ENCODE data around the gene MGMT. TPM values are rescaled to one million over a fixed set of nuclear protein-coding genes. Genes with fewer than 3 reads are reported as not detected.

Gene MGMT
- total and polyA plus RNA-seq, 2 experiments from 2014 or later: 19.3 to 21.9 TPM

GRCh38 chr10:129658376-129659072 lies 191.5 kb downstream of the MGMT start:
- Mint-ChIP-seq H3K9me3 (peaks cover 2% of the 10 kb centered on the region; the same call in 1 of the 3 replicates), H3K4me3 (no peak overlapping the region), H3K36me3 (ENCODE audit: low read depth) (no peaks in the 10 kb centered on the region), H3K4me1 (peaks cover 41% of the 10 kb centered on the region), H3K27ac (no peak overlapping the region), H3K27me3 (ENCODE audit: insufficient read depth, low read depth, poor library complexity) (peaks cover 8% of the 10 kb centered on the region)
- DNase-seq (ENCODE audit: low spot score): peak; percentile 81
- H3K4me2 ChIP-seq: no peak overlapping the region
- H3K4me1 ChIP-seq (ENCODE audit: insufficient read depth): peaks cover 10% of the 10 kb centered on the region
- no peaks in the 10 kb centered on the region for H3K9me2 ChIP-seq (ENCODE audit: insufficient read depth)
- no peak overlapping the region for H3K4me3 ChIP-seq
- no peaks in the 10 kb centered on the region for H3K36me3 ChIP-seq (ENCODE audit: insufficient read depth)
- no peaks in the 10 kb centered on the region for H3F3A ChIP-seq (replicated peaks; ENCODE audit: low read depth)
- no peak overlapping the region for H2AFZ ChIP-seq
- no peak overlapping the region for H3K27ac ChIP-seq (ENCODE audit: low read depth)
- ATAC-seq: peak; percentile 83
- TF ChIP-seq, protein P1, sequence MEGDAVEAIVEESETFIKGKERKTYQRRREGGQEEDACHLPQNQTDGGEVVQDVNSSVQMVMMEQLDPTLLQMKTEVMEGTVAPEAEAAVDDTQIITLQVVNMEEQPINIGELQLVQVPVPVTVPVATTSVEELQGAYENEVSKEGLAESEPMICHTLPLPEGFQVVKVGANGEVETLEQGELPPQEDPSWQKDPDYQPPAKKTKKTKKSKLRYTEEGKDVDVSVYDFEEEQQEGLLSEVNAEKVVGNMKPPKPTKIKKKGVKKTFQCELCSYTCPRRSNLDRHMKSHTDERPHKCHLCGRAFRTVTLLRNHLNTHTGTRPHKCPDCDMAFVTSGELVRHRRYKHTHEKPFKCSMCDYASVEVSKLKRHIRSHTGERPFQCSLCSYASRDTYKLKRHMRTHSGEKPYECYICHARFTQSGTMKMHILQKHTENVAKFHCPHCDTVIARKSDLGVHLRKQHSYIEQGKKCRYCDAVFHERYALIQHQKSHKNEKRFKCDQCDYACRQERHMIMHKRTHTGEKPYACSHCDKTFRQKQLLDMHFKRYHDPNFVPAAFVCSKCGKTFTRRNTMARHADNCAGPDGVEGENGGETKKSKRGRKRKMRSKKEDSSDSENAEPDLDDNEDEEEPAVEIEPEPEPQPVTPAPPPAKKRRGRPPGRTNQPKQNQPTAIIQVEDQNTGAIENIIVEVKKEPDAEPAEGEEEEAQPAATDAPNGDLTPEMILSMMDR (conservative IDR thresholded peaks at IDR 0.05; ENCODE audit: low read depth in 2 of 2): peak; percentile 80 to 86
- no peak for TF ChIP-seq EZH2 (IDR thresholded peaks at IDR 0.05; ENCODE audit: low read depth, unreplicated experiment)
- no peak for TF ChIP-seq EZH2phosphoT487 (IDR thresholded peaks at IDR 0.05; ENCODE audit: unreplicated experiment)
- H3K27me3 ChIP-seq (ENCODE audit: insufficient read depth): no peaks in the 10 kb centered on the region
- H3K79me2 ChIP-seq (replicated peaks; ENCODE audit: insufficient read depth): no peaks in the 10 kb centered on the region
- no peaks in the 10 kb centered on the region for H4K20me1 ChIP-seq (replicated peaks; ENCODE audit: insufficient read depth)

DNA sequence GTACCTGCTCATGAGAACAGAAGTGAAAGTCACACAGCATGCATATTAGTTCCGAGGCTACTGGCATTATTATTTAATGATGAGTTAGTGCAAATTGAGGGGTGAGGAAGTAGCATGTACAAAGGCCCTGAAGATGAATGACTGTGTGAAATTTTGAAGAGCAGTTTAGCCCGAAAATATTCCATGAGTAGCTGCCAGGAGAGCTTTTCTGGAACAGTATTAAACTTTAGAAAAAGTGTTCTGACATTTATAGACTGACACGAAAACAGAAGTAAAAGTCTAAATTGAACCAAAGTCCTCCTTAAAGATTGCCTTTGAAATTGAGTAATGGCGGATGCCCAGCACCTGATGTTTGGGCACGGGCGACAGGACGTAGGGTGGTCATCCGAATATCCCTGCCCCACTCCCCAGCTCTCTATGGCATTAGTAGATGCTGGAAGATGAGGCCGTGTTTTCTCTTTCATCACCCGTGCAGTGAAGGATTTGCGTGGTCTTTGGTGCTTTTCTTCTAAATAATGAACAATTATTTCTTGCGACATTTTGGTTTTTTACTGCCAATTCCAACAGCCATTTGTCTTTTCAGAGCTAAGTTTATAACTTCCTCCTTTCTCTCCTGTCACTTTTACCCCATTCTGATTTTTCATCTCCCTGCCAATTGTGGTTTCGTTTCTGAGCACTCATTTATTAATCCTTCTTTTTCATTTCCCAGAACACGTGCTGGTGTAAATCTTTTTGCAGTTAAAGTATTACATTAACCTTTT lies 192.6 kb downstream of the MGMT start:
- H3K79me2 ChIP-seq (replicated peaks; ENCODE audit: insufficient read depth): no peaks in the 10 kb centered on the region
- TF ChIP-seq REST (IDR thresholded peaks at IDR 0.05; ENCODE audit: unreplicated experiment) (no peak), ZNF114 (CRISPR knock-in tag; IDR thresholded peaks at IDR 0.05) (no peak), CREB1 (CRISPR knock-in tag; IDR thresholded peaks at IDR 0.05; ENCODE audit: low read depth) (no peak), POLR2AphosphoS5 (IDR thresholded peaks at IDR 0.05; ENCODE audit: low read depth) (no peak), JUNB (IDR thresholded peaks at IDR 0.05; ENCODE audit: unreplicated experiment) (no peak), STAT1 (IDR thresholded peaks at IDR 0.05; ENCODE audit: unreplicated experiment) (no peak), EZH2phosphoT487 (IDR thresholded peaks at IDR 0.05; ENCODE audit: unreplicated experiment) (no peak)
- TF ChIP-seq, protein P2, sequence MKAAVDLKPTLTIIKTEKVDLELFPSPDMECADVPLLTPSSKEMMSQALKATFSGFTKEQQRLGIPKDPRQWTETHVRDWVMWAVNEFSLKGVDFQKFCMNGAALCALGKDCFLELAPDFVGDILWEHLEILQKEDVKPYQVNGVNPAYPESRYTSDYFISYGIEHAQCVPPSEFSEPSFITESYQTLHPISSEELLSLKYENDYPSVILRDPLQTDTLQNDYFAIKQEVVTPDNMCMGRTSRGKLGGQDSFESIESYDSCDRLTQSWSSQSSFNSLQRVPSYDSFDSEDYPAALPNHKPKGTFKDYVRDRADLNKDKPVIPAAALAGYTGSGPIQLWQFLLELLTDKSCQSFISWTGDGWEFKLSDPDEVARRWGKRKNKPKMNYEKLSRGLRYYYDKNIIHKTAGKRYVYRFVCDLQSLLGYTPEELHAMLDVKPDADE (IDR thresholded peaks at IDR 0.05): no peak
- TF ChIP-seq, protein P1 (conservative IDR thresholded peaks at IDR 0.05; ENCODE audit: low read depth in 2 of 2): no peak
- no peaks in the 10 kb centered on the region for H3K36me3 ChIP-seq (ENCODE audit: insufficient read depth)
- DNase-seq (ENCODE audit: low spot score): no peak
- Mint-ChIP-seq H3K9me3 (peaks cover 6% of the 10 kb centered on the region), H3K36me3 (ENCODE audit: low read depth) (peaks cover 4% of the 10 kb centered on the region; the same call in 1 of the 3 replicates), H3K4me1 (peaks cover 41% of the 10 kb centered on the region), H3K27me3 (ENCODE audit: insufficient read depth, low read depth, poor library complexity) (peaks cover 4% of the 10 kb centered on the region), H3K27ac (no peak overlapping the region), H3K4me3 (no peak overlapping the region)
- H3K27me3 ChIP-seq (ENCODE audit: insufficient read depth): no peaks in the 10 kb centered on the region
- no peak overlapping the region for H3K4me2 ChIP-seq
- H2AFZ ChIP-seq: no peak overlapping the region
- H3K4me1 ChIP-seq (ENCODE audit: insufficient read depth): peaks cover 10% of the 10 kb centered on the region
- no peaks in the 10 kb centered on the region for H3K9me2 ChIP-seq (ENCODE audit: insufficient read depth)
- H4K20me1 ChIP-seq (replicated peaks; ENCODE audit: insufficient read depth): no peaks in the 10 kb centered on the region
- ATAC-seq: no peak
- no peaks in the 10 kb centered on the region for H3F3A ChIP-seq (replicated peaks; ENCODE audit: low read depth)
- no peak overlapping the region for H3K27ac ChIP-seq (ENCODE audit: low read depth)
- H3K4me3 ChIP-seq: no peak overlapping the region
